SK-N-SH (cell line): ENCODE results near the gene OR1M1. TPM values are rescaled to one million over a fixed set of nuclear protein-coding genes. Genes with fewer than 3 reads are reported as not detected.

Experiments used
- CTCF ChIA-PET: fragments of 300-600, 350-600 bp; formaldehyde crosslinking; extraction: SDS; loops from one replicate; lab custom pipeline; 2021; lab: Yijun Ruan, JAX
- POLR2A ChIA-PET: fragments of 350-600 bp; sonication (Branson Sonifier 250); formaldehyde crosslinking; extraction: SDS; loops from one replicate; lab custom pipeline; 2020; ENCODE audit warnings: antibody characterized with exemption, inconsistent platforms; lab: Yijun Ruan, JAX
- DNase-seq: peaks from one replicate; pipeline ENCODE4 v3.0.0; 2012
- H2AFZ ChIP-seq: fragments of 200-600 bp; sonication (generic); 2 replicates; pipeline ENCODE4 v1.8.1; 2016; ENCODE audit warnings: antibody characterized with exemption, mild to moderate bottlenecking, low read depth
- H3F3A ChIP-seq: fragments of 200-600 bp; sonication (generic); replicated peaks from 2 replicates; pipeline ENCODE3; 2016; ENCODE audit warnings: antibody characterized with exemption, mild to moderate bottlenecking; ENCODE audit not compliant: insufficient read depth
- H3K27ac ChIP-seq, 2 experiments: fragments of 200-500 bp in 1 of 2; fragments of 200-600 bp in 1 of 2; sonication (Bioruptor generic) in 1 of 2; sonication (generic), shearing (Covaris generic) in 1 of 2; 2 replicates each; pipeline versions ENCODE4 v1.5.1 to v1.6.1; 2014 to 2016; ENCODE audit warnings: low read depth in 2 of 2, inconsistent platforms in 1 of 2, low read length in 1 of 2, mild to moderate bottlenecking in 1 of 2, mixed read lengths in 1 of 2
- H3K27me3 ChIP-seq: fragments of 200-600 bp; sonication (generic), shearing (Covaris generic); 2 replicates; pipeline ENCODE4 v1.6.1; 2016; ENCODE audit warnings: mixed run types; ENCODE audit not compliant: insufficient read depth
- H3K36me3 ChIP-seq, 2 experiments: fragments of 200-500 bp in 1 of 2; fragments of 200-600 bp in 1 of 2; sonication (Bioruptor generic) in 1 of 2; sonication (generic) in 1 of 2; replicated peaks in 1 of 2; 2 replicates each; pipeline versions ENCODE3 to v1.5.1; 2014 to 2016; ENCODE audit warnings: low read length in 1 of 2, mild to moderate bottlenecking in 1 of 2; ENCODE audit not compliant: insufficient read depth in 2 of 2, control insufficient read depth in 1 of 2
- H3K4me1 ChIP-seq, 2 experiments: fragments of 200-500 bp in 1 of 2; fragments of 200-600 bp in 1 of 2; sonication (Bioruptor generic) in 1 of 2; sonication (generic), shearing (Covaris generic) in 1 of 2; 2 replicates each; pipeline versions ENCODE4 v1.5.1 to v1.6.1; 2014 to 2016; ENCODE audit warnings: low read depth in 1 of 2, low read length in 1 of 2, mixed run types in 1 of 2; ENCODE audit not compliant: insufficient read depth in 2 of 2, control insufficient read depth in 1 of 2
- H3K4me2 ChIP-seq: fragments of 200-600 bp; sonication (generic), shearing (Covaris generic); 2 replicates; pipeline ENCODE4 v1.6.1; 2017; ENCODE audit warnings: mixed run types
- H3K4me3 ChIP-seq, 2 experiments: fragments of 200-500 bp in 1 of 2; fragments of 200-600 bp in 1 of 2; sonication (Bioruptor generic) in 1 of 2; sonication (generic), shearing (Covaris generic) in 1 of 2; 2 replicates each; pipeline versions ENCODE4 v1.5.1 to v1.8.1; 2014 to 2016; ENCODE audit warnings: low read depth in 2 of 2, inconsistent platforms in 1 of 2, low read length in 1 of 2, mild to moderate bottlenecking in 1 of 2, mixed read lengths in 1 of 2, moderate library complexity in 1 of 2
- H3K79me2 ChIP-seq: fragments of 200-600 bp; sonication (generic); 2 replicates; pipeline ENCODE4 v1.8.1; 2017; ENCODE audit warnings: mild to moderate bottlenecking; ENCODE audit not compliant: insufficient read depth
- H3K9ac ChIP-seq: fragments of 200-600 bp; sonication (generic); 2 replicates; pipeline ENCODE4 v1.6.1; 2017; ENCODE audit warnings: mixed run types
- H3K9me2 ChIP-seq: fragments of 200-600 bp; sonication (generic); 2 replicates; pipeline ENCODE4 v1.6.1; 2017; ENCODE audit warnings: mixed run types
- H3K9me3 ChIP-seq: fragments of 200-600 bp; sonication (generic); 2 replicates; pipeline ENCODE4 v1.6.1; 2017; ENCODE audit warnings: mixed run types, mild to moderate bottlenecking, moderate library complexity
- H4K20me1 ChIP-seq: fragments of 200-600 bp; sonication (generic); 2 replicates; pipeline ENCODE4 v1.6.1; 2017; ENCODE audit warnings: mild to moderate bottlenecking, mixed run types; ENCODE audit not compliant: insufficient read depth
- CHD2 ChIP-seq: fragments of 150-350 bp; IDR thresholded peaks from 2 replicates; pipeline ENCODE4 v1.6.1; 2018; ENCODE audit warnings: low read length; ENCODE audit not compliant: partially characterized antibody
- ELF1 ChIP-seq: IDR thresholded peaks from 2 replicates; pipeline ENCODE4 v1.4.0; 2012
- EZH2phosphoT487 ChIP-seq: fragments of 200-600 bp; sonication (generic); IDR thresholded peaks from 2 replicates; pipeline ENCODE4 v1.6.1; 2017; ENCODE audit warnings: low read depth, mixed run types, mild to moderate bottlenecking, antibody characterized with exemption, moderate library complexity, borderline replicate concordance
- FOXJ3 ChIP-seq: sonication (generic); formaldehyde crosslinking; IDR thresholded peaks from 2 replicates; pipeline ENCODE4 v1.5.1; 2020; ENCODE audit warnings: mild to moderate bottlenecking, missing genetic modification reagents
- FOXM1 ChIP-seq: IDR thresholded peaks from 2 replicates; pipeline ENCODE4 v1.4.0; 2012; ENCODE audit warnings: low read depth, mild to moderate bottlenecking
- JUND ChIP-seq: IDR thresholded peaks from 2 replicates; pipeline ENCODE4 v1.4.0; 2012
- NRF1 ChIP-seq: IDR thresholded peaks from 2 replicates; pipeline ENCODE4 v1.6.1; 2012; ENCODE audit warnings: low read depth, mild to moderate bottlenecking, low read length
- POLR2AphosphoS5 ChIP-seq: IDR thresholded peaks from 2 replicates; pipeline ENCODE4 v1.6.1; 2012; ENCODE audit warnings: low read depth, low read length
- RCOR1 ChIP-seq: fragments of 150-350 bp; IDR thresholded peaks from 2 replicates; pipeline ENCODE4 v1.6.1; 2017; ENCODE audit warnings: antibody characterized with exemption, low read length
- RFX5 ChIP-seq: IDR thresholded peaks from 2 replicates; pipeline ENCODE4 v1.6.1; 2012; ENCODE audit warnings: mild to moderate bottlenecking, improper control_type of control experiment, low read length
- RXRA ChIP-seq: IDR thresholded peaks from 2 replicates; pipeline ENCODE4 v1.4.0; 2012; ENCODE audit warnings: low read depth, mild to moderate bottlenecking, borderline replicate concordance
- TAF1 ChIP-seq: IDR thresholded peaks from 2 replicates; pipeline ENCODE4 v1.6.1; 2012; ENCODE audit warnings: low read depth, mild to moderate bottlenecking, low read length, moderate library complexity, borderline replicate concordance
- TEAD4 ChIP-seq: IDR thresholded peaks from 2 replicates; pipeline ENCODE4 v1.4.0; 2012; ENCODE audit warnings: mild to moderate bottlenecking, borderline replicate concordance; ENCODE audit not compliant: insufficient read depth
- USF1 ChIP-seq: IDR thresholded peaks from 2 replicates; pipeline ENCODE4 v1.4.0; 2012; ENCODE audit warnings: low read depth, borderline replicate concordance
- WGBS: methylation state at CpG from one replicate; pipeline ENCODE4 v1.1.6; 2017; ENCODE audit warnings: low lambda C conversion rate; 5-methylcytosine and 5-hydroxymethylcytosine counted together
- polyA plus RNA-seq, 3 experiments: library from polyadenylated mRNA; depleted of rRNA; stranded (reverse); fragments of >200 nt; gene quantifications; 2 replicates each; pipeline ENCODE4 v1.2.3, GENCODE V29; 2012
- TF ChIP-seq, protein P1 (sequence below): IDR thresholded peaks from 2 replicates; pipeline ENCODE4 v1.6.1; 2012; ENCODE audit warnings: mild to moderate bottlenecking, low read depth, low read length, moderate library complexity
- TF ChIP-seq, protein P2 (sequence below): fragments of 150-350 bp; IDR thresholded peaks from 2 replicates; pipeline ENCODE4 v1.6.1; 2016; ENCODE audit warnings: mild to moderate bottlenecking, low read depth, low read length

The OR1M1 gene
- polyA plus RNA-seq, 1 of the 3 experiments (the other 2 are of a cell fraction), result not detected

GRCh38 chr19:9040131-9040530 lies 46.7 kb upstream of the OR1M1 start:
- H3K9ac ChIP-seq, result no peak overlapping the region
- peaks cover 36% of the 10 kb centered on the region; the same call in 1 of the 2 replicates for H3K27me3 ChIP-seq
- no peaks in the 10 kb centered on the region for H3K9me2 ChIP-seq
- H3K4me3 ChIP-seq, result no peak overlapping the region
- WGBS, result 7% methylated on average over 9 of the region's 9 CpGs
- no peak for DNase-seq
- ChIA-PET POLR2A (no interaction called here), CTCF (no interaction called here)
- no peak for TF ChIP-seq RXRA
- TF ChIP-seq FOXJ3 (CRISPR knock-in tag), result no peak
- no peaks in the 10 kb centered on the region for H4K20me1 ChIP-seq
- no peaks in the 10 kb centered on the region for H3F3A ChIP-seq
- no peak overlapping the region for H3K27ac ChIP-seq
- no peak overlapping the region for H2AFZ ChIP-seq
- H3K79me2 ChIP-seq, result no peaks in the 10 kb centered on the region
- no peak overlapping the region for H3K4me2 ChIP-seq
- no peaks in the 10 kb centered on the region for H3K4me1 ChIP-seq
- H3K9me3 ChIP-seq, result no peaks in the 10 kb centered on the region
- H3K36me3 ChIP-seq, result no peaks in the 10 kb centered on the region

- TF ChIP-seq, protein P1, sequence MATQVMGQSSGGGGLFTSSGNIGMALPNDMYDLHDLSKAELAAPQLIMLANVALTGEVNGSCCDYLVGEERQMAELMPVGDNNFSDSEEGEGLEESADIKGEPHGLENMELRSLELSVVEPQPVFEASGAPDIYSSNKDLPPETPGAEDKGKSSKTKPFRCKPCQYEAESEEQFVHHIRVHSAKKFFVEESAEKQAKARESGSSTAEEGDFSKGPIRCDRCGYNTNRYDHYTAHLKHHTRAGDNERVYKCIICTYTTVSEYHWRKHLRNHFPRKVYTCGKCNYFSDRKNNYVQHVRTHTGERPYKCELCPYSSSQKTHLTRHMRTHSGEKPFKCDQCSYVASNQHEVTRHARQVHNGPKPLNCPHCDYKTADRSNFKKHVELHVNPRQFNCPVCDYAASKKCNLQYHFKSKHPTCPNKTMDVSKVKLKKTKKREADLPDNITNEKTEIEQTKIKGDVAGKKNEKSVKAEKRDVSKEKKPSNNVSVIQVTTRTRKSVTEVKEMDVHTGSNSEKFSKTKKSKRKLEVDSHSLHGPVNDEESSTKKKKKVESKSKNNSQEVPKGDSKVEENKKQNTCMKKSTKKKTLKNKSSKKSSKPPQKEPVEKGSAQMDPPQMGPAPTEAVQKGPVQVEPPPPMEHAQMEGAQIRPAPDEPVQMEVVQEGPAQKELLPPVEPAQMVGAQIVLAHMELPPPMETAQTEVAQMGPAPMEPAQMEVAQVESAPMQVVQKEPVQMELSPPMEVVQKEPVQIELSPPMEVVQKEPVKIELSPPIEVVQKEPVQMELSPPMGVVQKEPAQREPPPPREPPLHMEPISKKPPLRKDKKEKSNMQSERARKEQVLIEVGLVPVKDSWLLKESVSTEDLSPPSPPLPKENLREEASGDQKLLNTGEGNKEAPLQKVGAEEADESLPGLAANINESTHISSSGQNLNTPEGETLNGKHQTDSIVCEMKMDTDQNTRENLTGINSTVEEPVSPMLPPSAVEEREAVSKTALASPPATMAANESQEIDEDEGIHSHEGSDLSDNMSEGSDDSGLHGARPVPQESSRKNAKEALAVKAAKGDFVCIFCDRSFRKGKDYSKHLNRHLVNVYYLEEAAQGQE, result no peak
- no peak for TF ChIP-seq TAF1
- TF ChIP-seq, protein P2, sequence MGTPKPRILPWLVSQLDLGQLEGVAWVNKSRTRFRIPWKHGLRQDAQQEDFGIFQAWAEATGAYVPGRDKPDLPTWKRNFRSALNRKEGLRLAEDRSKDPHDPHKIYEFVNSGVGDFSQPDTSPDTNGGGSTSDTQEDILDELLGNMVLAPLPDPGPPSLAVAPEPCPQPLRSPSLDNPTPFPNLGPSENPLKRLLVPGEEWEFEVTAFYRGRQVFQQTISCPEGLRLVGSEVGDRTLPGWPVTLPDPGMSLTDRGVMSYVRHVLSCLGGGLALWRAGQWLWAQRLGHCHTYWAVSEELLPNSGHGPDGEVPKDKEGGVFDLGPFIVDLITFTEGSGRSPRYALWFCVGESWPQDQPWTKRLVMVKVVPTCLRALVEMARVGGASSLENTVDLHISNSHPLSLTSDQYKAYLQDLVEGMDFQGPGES, result no peak
- no peak for TF ChIP-seq RCOR1
- no peak for TF ChIP-seq RFX5
- no peak for TF ChIP-seq FOXM1
- TF ChIP-seq TEAD4, result no peak
- no peak for TF ChIP-seq NRF1
- no peak for TF ChIP-seq POLR2AphosphoS5
- TF ChIP-seq JUND, result no peak
- TF ChIP-seq EZH2phosphoT487, result no peak
- TF ChIP-seq CHD2, result no peak
- TF ChIP-seq FOXJ3 (CRISPR knock-in tag), result no peak
- TF ChIP-seq USF1, result no peak
- TF ChIP-seq ELF1, result no peak
- H3F3A ChIP-seq, result no peaks in the 10 kb centered on the region
- no peak for DNase-seq
- no peaks in the 10 kb centered on the region for H3K9me2 ChIP-seq
- H3K4me2 ChIP-seq, result no peak overlapping the region
- H2AFZ ChIP-seq, result no peak overlapping the region
- H3K4me3 ChIP-seq, result no peak overlapping the region
- no peaks in the 10 kb centered on the region for H3K9me3 ChIP-seq
- H3K9ac ChIP-seq, result no peak overlapping the region
- POLR2A ChIA-PET, result interaction anchor here (0.6 kb wide), 1 partner anchor 1186 kb away, joined by 3 read pairs; no protein-coding TSS in a partner anchor
- no peaks in the 10 kb centered on the region for H4K20me1 ChIP-seq
- 8% methylated on average over 4 of the region's 8 CpGs for WGBS
- peaks cover 45% of the 10 kb centered on the region; the same call in 1 of the 2 replicates for H3K27me3 ChIP-seq
- H3K4me1 ChIP-seq, result no peaks in the 10 kb centered on the region
- H3K36me3 ChIP-seq, result no peaks in the 10 kb centered on the region
- no peak overlapping the region for H3K27ac ChIP-seq
- no peaks in the 10 kb centered on the region for H3K79me2 ChIP-seq
- CTCF ChIA-PET, result no interaction called here
Measured at GRCh38 chr19:9041023-9041422, 45.8 kb upstream of the OR1M1 start.
